HepG2 (cell line): ENCODE measurements around the gene FAM184B. TPM values are rescaled to one million over a fixed set of nuclear protein-coding genes. Genes with fewer than 3 reads are reported as not detected.

ENCODE experiments used
- HDAC6 ChIP-seq: fragments of 200-600 bp; sonication (generic); IDR thresholded peaks from 2 replicates; pipeline ENCODE4 v1.7.0; 2017; ENCODE audit warnings: mild to moderate bottlenecking, antibody characterized with exemption, low read length, low read depth
- HOXA5 ChIP-seq: sonication (generic); formaldehyde crosslinking; IDR thresholded peaks from 2 replicates; pipeline ENCODE4 v1.4.0; 2020; ENCODE audit warnings: missing genetic modification reagents
- JUND ChIP-seq: sonication (generic); formaldehyde crosslinking; IDR thresholded peaks from 2 replicates; pipeline ENCODE4 v1.8.0; 2022; ENCODE audit warnings: mild to moderate bottlenecking, missing genetic modification reagents
- KMT2B ChIP-seq: IDR thresholded peaks from 2 replicates; pipeline ENCODE4 v1.6.1; 2016; ENCODE audit warnings: missing genetic modification reagents, missing compliant biosample characterization
- MBD4 ChIP-seq: IDR thresholded peaks from 2 replicates; pipeline ENCODE4 v1.6.1; 2012; ENCODE audit warnings: low read length, inconsistent platforms, borderline replicate concordance
- NFYB ChIP-seq: sonication (generic); formaldehyde crosslinking; IDR thresholded peaks from 2 replicates; pipeline ENCODE4 v1.4.0; 2020; ENCODE audit warnings: missing genetic modification reagents
- NR1H2 ChIP-seq: sonication (generic); formaldehyde crosslinking; IDR thresholded peaks from 2 replicates; pipeline ENCODE4 v1.8.1; 2022; ENCODE audit warnings: low read depth, missing genetic modification reagents, borderline replicate concordance
- RAD51 ChIP-seq: fragments of 450-650 bp; IDR thresholded peaks from 2 replicates; pipeline ENCODE4 v1.6.1; 2016; ENCODE audit warnings: borderline replicate concordance
- RELA ChIP-seq: sonication (generic); formaldehyde crosslinking; IDR thresholded peaks from 2 replicates; pipeline ENCODE4 v1.4.0; 2020; ENCODE audit warnings: missing genetic modification reagents
- SMC3 ChIP-seq: IDR thresholded peaks from 2 replicates; pipeline ENCODE4 v1.6.1; 2011; ENCODE audit warnings: low read length, improper control_type of control experiment
- TARDBP ChIP-seq: sonication (generic); formaldehyde crosslinking; IDR thresholded peaks from 2 replicates; pipeline ENCODE4 v1.8.0; 2022; ENCODE audit warnings: mild to moderate bottlenecking, missing genetic modification reagents
- TBL1XR1 ChIP-seq: fragments of 150-350 bp; IDR thresholded peaks from 2 replicates; pipeline ENCODE4 v1.6.1; 2014; ENCODE audit warnings: borderline replicate concordance, low read length; ENCODE audit not compliant: partially characterized antibody
- XRCC5 ChIP-seq: fragments of 200-400 bp; formaldehyde crosslinking; optimal IDR thresholded peaks from 2 replicates; pipeline ENCODE3; 2017; ENCODE audit warnings: mild to moderate bottlenecking, low read length
- ZKSCAN5 ChIP-seq: sonication (generic); formaldehyde crosslinking; IDR thresholded peaks from 2 replicates; pipeline ENCODE4 v1.5.1; 2020; ENCODE audit warnings: mild to moderate bottlenecking, missing genetic modification reagents
- ZMYM4 ChIP-seq: sonication (generic); formaldehyde crosslinking; IDR thresholded peaks from 2 replicates; pipeline ENCODE4 v1.8.1; 2023; ENCODE audit warnings: mild to moderate bottlenecking, missing genetic modification reagents
- ZNF207 ChIP-seq: fragments of 450-650 bp; IDR thresholded peaks from 2 replicates; pipeline ENCODE4 v1.6.1; 2016; ENCODE audit warnings: antibody characterized with exemption, borderline replicate concordance
- ZNF350 ChIP-seq: sonication (generic); formaldehyde crosslinking; IDR thresholded peaks from 2 replicates; pipeline ENCODE4 v1.4.0; 2020; ENCODE audit warnings: mild to moderate bottlenecking, low read depth, missing genetic modification reagents, borderline replicate concordance
- ZNF772 ChIP-seq: sonication (generic); formaldehyde crosslinking; IDR thresholded peaks from 2 replicates; pipeline ENCODE4 v1.5.0; 2020; ENCODE audit warnings: mild to moderate bottlenecking, missing genetic modification reagents
- ZNF792 ChIP-seq: IDR thresholded peaks from 2 replicates; pipeline ENCODE4 v1.6.1; 2016
- ZNF878 ChIP-seq: sonication (generic); formaldehyde crosslinking; IDR thresholded peaks from 2 replicates; pipeline ENCODE4 v1.8.1; 2023; ENCODE audit warnings: mild to moderate bottlenecking, missing genetic modification reagents, moderate library complexity
- ZSCAN29 ChIP-seq: sonication (generic); formaldehyde crosslinking; conservative IDR thresholded peaks from 2 replicates; pipeline ENCODE4 v1.4.0; 2020; ENCODE audit warnings: mild to moderate bottlenecking, missing genetic modification reagents
- polyA plus RNA-seq, 8 experiments: library from polyadenylated mRNA; depleted of rRNA in 3 of 8; stranded (reverse) in 7 of 8; unstranded in 1 of 8; fragments of >200 nt; fragmentation: Illumina TruSeq in 4 of 8; extraction: Trizol in 4 of 8; gene quantifications; 2 replicates each; pipeline versions ENCODE4 v1.2.1 to v1.2.3, GENCODE V29; 2011 to 2016; ENCODE audit warnings: low read depth in 4 of 8, missing spikeins in 1 of 8, mixed read lengths in 1 of 8; ENCODE audit not compliant: insufficient read depth in 1 of 8
- total RNA-seq, 5 experiments: library from RNA; depleted of rRNA; stranded (reverse); fragments of >200 nt; fragmentation: Illumina TruSeq; extraction: Trizol; gene quantifications; 2 replicates each; pipeline ENCODE4 v1.2.3, GENCODE V29; 2016; ENCODE audit warnings: low read depth in 1 of 5
- TF ChIP-seq, protein P1 (sequence below): sonication (generic); formaldehyde crosslinking; IDR thresholded peaks from 2 replicates; pipeline ENCODE4 v1.5.0; 2020; ENCODE audit warnings: mild to moderate bottlenecking, missing genetic modification reagents
- TF ChIP-seq, protein P2 (sequence below), 2 experiments: fragments of 450-650 bp in 1 of 2; sonication (generic) in 1 of 2; formaldehyde crosslinking; IDR thresholded peaks; 2 replicates each; pipeline versions ENCODE4 v1.5.0 to v1.8.0; 2020 to 2022; ENCODE audit warnings: mild to moderate bottlenecking in 1 of 2, missing genetic modification reagents in 1 of 2
- TF ChIP-seq, protein P3 (sequence below): sonication (generic); formaldehyde crosslinking; IDR thresholded peaks from 2 replicates; pipeline ENCODE4 v1.5.1; 2020; ENCODE audit warnings: mild to moderate bottlenecking, missing genetic modification reagents, moderate library complexity

The FAM184B gene
- total and polyA plus RNA-seq, 2 of the 13 experiments (the other 11 are each of a cell fraction or from before 2014, with no cell fraction given): not detected

- TF ChIP-seq, protein P1, sequence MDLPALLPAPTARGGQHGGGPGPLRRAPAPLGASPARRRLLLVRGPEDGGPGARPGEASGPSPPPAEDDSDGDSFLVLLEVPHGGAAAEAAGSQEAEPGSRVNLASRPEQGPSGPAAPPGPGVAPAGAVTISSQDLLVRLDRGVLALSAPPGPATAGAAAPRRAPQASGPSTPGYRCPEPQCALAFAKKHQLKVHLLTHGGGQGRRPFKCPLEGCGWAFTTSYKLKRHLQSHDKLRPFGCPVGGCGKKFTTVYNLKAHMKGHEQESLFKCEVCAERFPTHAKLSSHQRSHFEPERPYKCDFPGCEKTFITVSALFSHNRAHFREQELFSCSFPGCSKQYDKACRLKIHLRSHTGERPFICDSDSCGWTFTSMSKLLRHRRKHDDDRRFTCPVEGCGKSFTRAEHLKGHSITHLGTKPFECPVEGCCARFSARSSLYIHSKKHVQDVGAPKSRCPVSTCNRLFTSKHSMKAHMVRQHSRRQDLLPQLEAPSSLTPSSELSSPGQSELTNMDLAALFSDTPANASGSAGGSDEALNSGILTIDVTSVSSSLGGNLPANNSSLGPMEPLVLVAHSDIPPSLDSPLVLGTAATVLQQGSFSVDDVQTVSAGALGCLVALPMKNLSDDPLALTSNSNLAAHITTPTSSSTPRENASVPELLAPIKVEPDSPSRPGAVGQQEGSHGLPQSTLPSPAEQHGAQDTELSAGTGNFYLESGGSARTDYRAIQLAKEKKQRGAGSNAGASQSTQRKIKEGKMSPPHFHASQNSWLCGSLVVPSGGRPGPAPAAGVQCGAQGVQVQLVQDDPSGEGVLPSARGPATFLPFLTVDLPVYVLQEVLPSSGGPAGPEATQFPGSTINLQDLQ (CRISPR knock-in tag): no peak; the same call in 1 of the 2 replicates
- TF ChIP-seq ZNF350 (CRISPR knock-in tag) (peak; percentile 72; the same call in 1 of the 2 replicates), HOXA5 (CRISPR knock-in tag) (peak; percentile 82; the same call in 1 of the 2 replicates), NR1H2 (no peak), RELA (CRISPR knock-in tag) (no peak), SMC3 (no peak), MBD4 (no peak), HDAC6 (no peak), RAD51 (no peak), ZNF772 (CRISPR knock-in tag) (peak; percentile 93), ZSCAN29 (CRISPR knock-in tag) (no peak), KMT2B (CRISPR knock-in tag) (peak; percentile 87), TBL1XR1 (peak; percentile 63), ZKSCAN5 (CRISPR knock-in tag) (peak; percentile 70; the same call in 1 of the 2 replicates), TARDBP (peak; percentile 78), ZNF207 (no peak), NFYB (peak; percentile 65), ZNF878 (CRISPR knock-in tag) (peak; percentile 85), ZMYM4 (peak; percentile 99), JUND (CRISPR knock-in tag) (0 out of 2 replicates have a peak, but pooled peaks have one; percentile 61), XRCC5 (peak; percentile 19), ZNF792 (peak; percentile 41)
- TF ChIP-seq, protein P2, sequence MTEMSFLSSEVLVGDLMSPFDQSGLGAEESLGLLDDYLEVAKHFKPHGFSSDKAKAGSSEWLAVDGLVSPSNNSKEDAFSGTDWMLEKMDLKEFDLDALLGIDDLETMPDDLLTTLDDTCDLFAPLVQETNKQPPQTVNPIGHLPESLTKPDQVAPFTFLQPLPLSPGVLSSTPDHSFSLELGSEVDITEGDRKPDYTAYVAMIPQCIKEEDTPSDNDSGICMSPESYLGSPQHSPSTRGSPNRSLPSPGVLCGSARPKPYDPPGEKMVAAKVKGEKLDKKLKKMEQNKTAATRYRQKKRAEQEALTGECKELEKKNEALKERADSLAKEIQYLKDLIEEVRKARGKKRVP (CRISPR knock-in tag; IDR thresholded peaks at IDR 0.05): peak in 1 of 2 experiments; percentile 65; a peak in 2 of 4 replicates
- TF ChIP-seq, protein P3, sequence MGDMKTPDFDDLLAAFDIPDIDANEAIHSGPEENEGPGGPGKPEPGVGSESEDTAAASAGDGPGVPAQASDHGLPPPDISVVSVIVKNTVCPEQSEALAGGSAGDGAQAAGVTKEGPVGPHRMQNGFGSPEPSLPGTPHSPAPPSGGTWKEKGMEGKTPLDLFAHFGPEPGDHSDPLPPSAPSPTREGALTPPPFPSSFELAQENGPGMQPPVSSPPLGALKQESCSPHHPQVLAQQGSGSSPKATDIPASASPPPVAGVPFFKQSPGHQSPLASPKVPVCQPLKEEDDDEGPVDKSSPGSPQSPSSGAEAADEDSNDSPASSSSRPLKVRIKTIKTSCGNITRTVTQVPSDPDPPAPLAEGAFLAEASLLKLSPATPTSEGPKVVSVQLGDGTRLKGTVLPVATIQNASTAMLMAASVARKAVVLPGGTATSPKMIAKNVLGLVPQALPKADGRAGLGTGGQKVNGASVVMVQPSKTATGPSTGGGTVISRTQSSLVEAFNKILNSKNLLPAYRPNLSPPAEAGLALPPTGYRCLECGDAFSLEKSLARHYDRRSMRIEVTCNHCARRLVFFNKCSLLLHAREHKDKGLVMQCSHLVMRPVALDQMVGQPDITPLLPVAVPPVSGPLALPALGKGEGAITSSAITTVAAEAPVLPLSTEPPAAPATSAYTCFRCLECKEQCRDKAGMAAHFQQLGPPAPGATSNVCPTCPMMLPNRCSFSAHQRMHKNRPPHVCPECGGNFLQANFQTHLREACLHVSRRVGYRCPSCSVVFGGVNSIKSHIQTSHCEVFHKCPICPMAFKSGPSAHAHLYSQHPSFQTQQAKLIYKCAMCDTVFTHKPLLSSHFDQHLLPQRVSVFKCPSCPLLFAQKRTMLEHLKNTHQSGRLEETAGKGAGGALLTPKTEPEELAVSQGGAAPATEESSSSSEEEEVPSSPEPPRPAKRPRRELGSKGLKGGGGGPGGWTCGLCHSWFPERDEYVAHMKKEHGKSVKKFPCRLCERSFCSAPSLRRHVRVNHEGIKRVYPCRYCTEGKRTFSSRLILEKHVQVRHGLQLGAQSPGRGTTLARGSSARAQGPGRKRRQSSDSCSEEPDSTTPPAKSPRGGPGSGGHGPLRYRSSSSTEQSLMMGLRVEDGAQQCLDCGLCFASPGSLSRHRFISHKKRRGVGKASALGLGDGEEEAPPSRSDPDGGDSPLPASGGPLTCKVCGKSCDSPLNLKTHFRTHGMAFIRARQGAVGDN (CRISPR knock-in tag): peak; percentile 97
These were observed 29.0 kb upstream of the FAM184B start, which contains the start of the genes DCAF16 and NCAPG (continued) for GRCh38 chr4:17810260-17811077.
